ENCODE results near the gene WFIKKN1. TPM values are rescaled to one million over a fixed set of nuclear protein-coding genes. Genes with fewer than 3 reads are reported as not detected.

WFIKKN1 gene
- total and polyA plus RNA-seq, 7 donors, result 0.30 to 2.0 (median 0.36) TPM

DNA sequence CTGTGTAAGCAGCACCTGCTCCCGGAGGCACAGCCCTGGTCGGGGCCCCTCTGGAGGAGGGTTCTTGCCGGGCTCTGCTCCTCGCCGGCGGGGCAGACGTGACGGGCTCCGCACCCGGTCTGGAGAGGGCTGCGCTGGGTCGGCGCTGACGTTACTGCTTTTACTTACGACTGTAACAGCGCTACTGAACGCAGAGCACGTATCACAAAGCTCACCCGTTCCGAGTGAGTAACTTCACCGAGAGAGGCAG is 42.2 kb upstream of the WFIKKN1 start:
- H3K4me3 ChIP-seq, result peak overlapping the region; percentile 86
- H3K27me3 ChIP-seq (ENCODE audit: insufficient read depth in 3 of 3, low read length in 2 of 3), result no peaks in the 10 kb centered on the region
- DNase-seq, result peak in 1 of 2 donors; percentile 75
- H3K27ac ChIP-seq, result peak overlapping the region; percentile 97
- ATAC-seq, result no peak
- H3K4me1 ChIP-seq, result peaks cover 53% of the 10 kb centered on the region
- TF ChIP-seq CTCF (IDR thresholded peaks at IDR 0.05), result no peak
- 0 to 1% (median 1%) methylated on average over 20 to 21 of the region's 21 CpGs for WGBS, 3 donors
- intact Hi-C loops (cut with DNase I), result no loop called here
- H3K9me3 ChIP-seq, result no peaks in the 10 kb centered on the region
- no peaks in the 10 kb centered on the region for H3K36me3 ChIP-seq (ENCODE audit: insufficient read depth in 1 of 2, low read depth in 1 of 2)

DNA sequence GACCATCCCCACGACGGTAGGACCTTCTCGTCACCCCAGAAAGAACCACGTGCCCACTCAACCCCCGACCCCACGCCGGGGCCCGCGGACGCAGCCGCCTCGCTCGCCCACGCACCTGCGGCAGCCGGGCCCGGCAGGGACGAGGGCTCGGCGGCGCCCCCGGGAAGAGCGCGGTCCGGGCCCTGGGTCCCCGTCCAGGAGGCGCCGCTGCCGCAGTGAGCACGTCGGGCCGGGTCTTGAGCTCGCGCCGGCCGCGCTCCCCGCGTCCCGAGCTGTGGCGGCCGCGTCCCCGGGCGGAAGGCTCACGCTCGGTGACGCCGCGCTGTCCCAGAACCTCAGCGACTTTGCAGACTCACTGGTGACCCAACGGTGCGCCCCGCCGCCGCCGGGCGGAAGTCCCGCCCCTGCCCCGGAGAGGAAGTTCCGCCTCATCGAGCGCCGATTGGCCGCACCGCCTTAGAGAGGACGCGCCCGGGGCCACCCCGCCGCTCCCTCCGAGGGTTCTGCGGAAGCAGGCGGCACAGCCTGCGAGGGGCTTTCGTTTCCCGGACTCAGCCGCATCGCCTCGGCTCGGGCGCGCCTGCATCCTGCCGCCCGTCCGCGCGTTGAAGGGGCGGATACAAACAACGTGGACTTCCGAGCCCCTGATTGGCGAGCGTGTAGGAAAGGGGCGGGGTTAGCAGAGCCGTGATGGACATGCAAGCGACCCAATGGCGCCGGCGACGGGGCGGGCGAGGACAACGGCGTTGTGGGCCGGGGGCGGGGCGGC is 41.7 kb upstream of the WFIKKN1 start:
- DNase-seq (peak; percentile 98 to 99), ATAC-seq (peak; percentile 78 to 84 (median 81))
- Histone ChIP-seq H3K4me1 (peaks cover 58% of the 10 kb centered on the region), H3K9me3 (no peaks in the 10 kb centered on the region), H3K27ac (peak overlapping the region; percentile 97), H3K36me3 (ENCODE audit: insufficient read depth in 1 of 2, low read depth in 1 of 2) (no peaks in the 10 kb centered on the region), H3K27me3 (ENCODE audit: insufficient read depth in 3 of 3, low read length in 2 of 3) (no peaks in the 10 kb centered on the region), H3K4me3 (peak overlapping the region; percentile 86)
- 1% methylated on average over 76 to 107 of the region's 107 CpGs for WGBS, 3 donors
- intact Hi-C loops (cut with DNase I), result no loop called here
- no peak for TF ChIP-seq CTCF (IDR thresholded peaks at IDR 0.05)

DNA sequence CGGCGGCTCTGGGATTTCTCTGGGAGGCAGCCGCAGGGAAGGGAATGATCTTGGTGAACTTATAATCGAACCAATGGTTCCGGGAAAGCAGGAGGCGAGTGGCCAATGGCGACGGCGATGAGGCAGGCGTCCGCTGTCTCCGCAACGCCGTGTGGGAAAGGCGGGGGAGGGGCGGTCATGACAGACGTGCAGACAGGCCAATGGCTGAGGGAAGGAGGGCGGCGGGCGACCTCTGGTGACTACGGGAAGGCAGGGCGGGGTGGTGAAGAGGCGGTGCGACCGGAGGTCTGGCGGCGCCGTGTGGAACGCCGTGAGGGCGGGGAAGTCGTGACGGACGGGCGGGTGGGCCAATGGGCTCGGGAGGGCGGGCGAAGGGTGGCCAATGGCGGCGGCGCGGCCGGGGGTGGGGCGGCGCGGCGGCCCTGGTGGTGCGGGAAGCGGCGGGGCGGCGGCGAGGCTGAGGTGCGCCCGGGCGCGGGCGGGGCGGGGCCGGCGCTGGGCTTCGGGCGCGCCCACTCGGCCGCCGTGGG is 41.1 kb upstream of the WFIKKN1 start, which contains the start of gene RAB40C:
TSS of gene RAB40C (plus strand) at position 409 of the 530 bp plus-strand sequence. CDS start 226 bp downstream, outside the sequence.
- intact Hi-C loops (cut with DNase I), result loop anchor here (5.0 kb wide), 2 partner anchors 38 to 43 kb away; partner anchors contain the start of gene WFIKKN1 (in 1 of the 2)
- Histone ChIP-seq H3K9me3 (no peaks in the 10 kb centered on the region), H3K27me3 (ENCODE audit: insufficient read depth in 3 of 3, low read length in 2 of 3) (no peaks in the 10 kb centered on the region), H3K4me3 (peak within 1 kb of the TSS; percentile 96), H3K27ac (peak within 1 kb of the TSS; percentile 97), H3K4me1 (peaks cover 63% of the 10 kb centered on the region), H3K36me3 (ENCODE audit: insufficient read depth in 1 of 2, low read depth in 1 of 2) (peaks cover 0 to 4% of the 10 kb centered on the region in 2 donors)
- peak; percentile 81 to 88 (median 82) for ATAC-seq
- WGBS, 3 donors, result 1 to 2% (median 1%) methylated on average over 18 to 67 of the region's 67 CpGs
- peak; percentile 99 to 100 for DNase-seq
- TF ChIP-seq CTCF (IDR thresholded peaks at IDR 0.05), result no peak

DNA sequence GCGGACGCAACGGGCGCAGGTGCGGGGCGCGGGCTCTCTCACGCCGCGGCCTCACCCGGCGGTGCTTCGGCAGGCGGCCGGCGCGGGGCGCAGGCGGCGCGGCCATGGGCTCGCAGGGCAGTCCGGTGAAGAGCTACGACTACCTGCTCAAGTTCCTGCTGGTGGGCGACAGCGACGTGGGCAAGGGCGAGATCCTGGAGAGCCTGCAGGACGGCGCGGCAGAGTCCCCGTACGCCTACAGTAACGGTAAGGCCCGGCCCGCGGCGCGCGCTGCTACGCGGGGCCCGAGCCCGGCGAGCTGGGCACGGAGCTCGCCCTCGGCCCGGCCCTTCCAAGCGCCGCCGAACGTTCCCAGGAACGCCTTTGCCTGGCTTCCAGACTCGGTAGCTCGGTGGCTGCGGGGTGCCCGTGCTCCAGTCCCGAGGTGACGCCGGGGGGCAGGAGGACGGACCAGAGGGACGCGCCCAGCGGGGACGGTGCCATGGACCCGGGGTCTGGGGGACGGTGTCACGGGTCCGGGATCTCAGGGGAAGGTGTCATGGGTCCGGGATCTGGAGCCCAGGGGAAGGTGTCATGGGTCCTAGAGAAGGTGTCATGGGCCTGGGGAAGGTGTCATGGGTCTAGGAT is 40.5 kb upstream of the WFIKKN1 start:
- 0 to 1% (median 1%) methylated on average over 45 to 71 of the region's 71 CpGs for WGBS, 3 donors
- intact Hi-C loops (cut with DNase I), result loop anchor here (5.0 kb wide), 2 partner anchors 37 to 42 kb away; partner anchors contain the start of gene WFIKKN1 (in 1 of the 2)
- H3K4me3 ChIP-seq, result peak overlapping the region; percentile 96
- no peaks in the 10 kb centered on the region for H3K27me3 ChIP-seq (ENCODE audit: insufficient read depth in 3 of 3, low read length in 2 of 3)
- peak overlapping the region; percentile 95 for H3K27ac ChIP-seq
- DNase-seq (peak; percentile 44 to 75), ATAC-seq (no peak)
- H3K36me3 ChIP-seq (ENCODE audit: insufficient read depth in 1 of 2, low read depth in 1 of 2), result peaks cover 0 to 4% of the 10 kb centered on the region in 2 donors
- peaks cover 68% of the 10 kb centered on the region for H3K4me1 ChIP-seq
- H3K9me3 ChIP-seq, result no peaks in the 10 kb centered on the region
- TF ChIP-seq CTCF (IDR thresholded peaks at IDR 0.05), result peak; percentile 4

Data from psoas muscle (tissue), 8 donors.